OCI-LY3 (cell line): ENCODE measurements around the gene AKAP6.

ENCODE experiments used
- H2AFZ ChIP-seq: fragments of 200-600, 300-600 bp; shearing (Covaris generic); 2 replicates; pipeline ENCODE4 v1.6.0; 2014; ENCODE audit warnings: antibody characterized with exemption, low read depth, low read length
- H3K27ac ChIP-seq: fragments of 200-600, 300-600 bp; sonication (generic); 2 replicates; pipeline ENCODE4 v1.5.1; 2014; ENCODE audit warnings: mild to moderate bottlenecking, low read length, moderate library complexity, mixed read lengths
- H3K27me3 ChIP-seq: fragments of 200-600, 300-600 bp; sonication (generic); 2 replicates; pipeline ENCODE4 v1.6.1; 2014; ENCODE audit warnings: low read depth, low read length, mixed read lengths
- H3K36me3 ChIP-seq: fragments of 200-600, 300-600 bp; sonication (generic); replicated peaks from 2 replicates; pipeline ENCODE3; 2014; ENCODE audit warnings: low read depth, low read length, mixed read lengths
- H3K4me1 ChIP-seq: fragments of 300-600, 200-600 bp; sonication (generic); 2 replicates; pipeline ENCODE4 v1.6.1; 2014; ENCODE audit warnings: low read length, mixed read lengths
- H3K4me2 ChIP-seq: fragments of 200-600, 300-600 bp; sonication (generic); 2 replicates; pipeline ENCODE4 v1.6.1; 2014; ENCODE audit warnings: low read length, mixed read lengths
- H3K4me3 ChIP-seq: fragments of 300-600, 200-600 bp; sonication (generic); 2 replicates; pipeline ENCODE4 v1.5.1; 2014; ENCODE audit warnings: antibody characterized with exemption, mild to moderate bottlenecking, low read length, moderate library complexity
- H3K79me2 ChIP-seq: fragments of 300-600, 200-600 bp; shearing (Covaris generic); 2 replicates; pipeline ENCODE4 v1.6.1; 2014; ENCODE audit warnings: mild to moderate bottlenecking, low read length, mixed read lengths
- H3K9ac ChIP-seq: fragments of 300-600, 200-600 bp; shearing (Covaris generic); 2 replicates; pipeline ENCODE4 v1.6.0; 2014; ENCODE audit warnings: mild to moderate bottlenecking, low read length, moderate library complexity
- H3K9me3 ChIP-seq: fragments of 200-600, 300-600 bp; shearing (Covaris generic); 2 replicates; pipeline ENCODE4 v1.6.1; 2014; ENCODE audit warnings: low read length, mixed read lengths; ENCODE audit not compliant: insufficient read depth
- H4K20me1 ChIP-seq: fragments of 200-600, 300-600 bp; sonication (generic); 2 replicates; pipeline ENCODE4 v1.6.1; 2016; ENCODE audit warnings: low read length, mixed read lengths; ENCODE audit not compliant: insufficient read depth
- EZH2phosphoT487 ChIP-seq: fragments of 200-600 bp; shearing (Covaris generic); IDR thresholded peaks from 2 replicates; pipeline ENCODE4 v1.6.1; 2018; ENCODE audit warnings: antibody characterized with exemption, mixed run types, low read depth
- TF ChIP-seq, protein P1 (sequence below): fragments of 200-600, 300-600 bp; sonication (generic); IDR thresholded peaks from 2 replicates; pipeline ENCODE4 v1.5.1; 2014; ENCODE audit warnings: antibody characterized with exemption, low read length, low read depth

Gene AKAP6

DNA sequence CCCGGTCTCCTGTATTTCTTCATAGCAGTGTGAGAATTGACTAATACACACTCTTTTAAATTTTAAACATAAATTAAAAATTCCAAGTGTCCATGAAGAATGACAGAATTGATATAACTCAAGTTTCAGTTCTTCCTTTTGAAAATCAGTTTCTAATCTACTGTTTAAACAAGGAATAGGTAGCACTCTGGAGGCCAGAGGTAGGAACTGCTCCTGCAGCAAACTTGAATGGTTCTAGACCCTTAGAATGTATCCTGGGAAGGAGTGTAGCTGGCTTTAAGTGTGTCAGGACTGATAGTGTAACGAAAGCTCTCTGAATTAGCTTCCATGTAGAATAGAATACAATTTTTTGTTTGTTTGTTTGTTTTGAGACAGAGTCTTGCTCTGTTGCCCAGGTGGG, 76.8 kb downstream of the AKAP6 start:
- no peak overlapping the region for H3K4me3 ChIP-seq
- no peak overlapping the region for H3K4me2 ChIP-seq
- H4K20me1 ChIP-seq: no peaks in the 10 kb centered on the region
- H3K27ac ChIP-seq: no peak overlapping the region
- no peaks in the 10 kb centered on the region for H3K79me2 ChIP-seq
- no peak overlapping the region for H2AFZ ChIP-seq
- H3K4me1 ChIP-seq: peaks cover 7% of the 10 kb centered on the region; the same call in 1 of the 2 replicates
- no peak overlapping the region for H3K9ac ChIP-seq
- TF ChIP-seq, protein P1, sequence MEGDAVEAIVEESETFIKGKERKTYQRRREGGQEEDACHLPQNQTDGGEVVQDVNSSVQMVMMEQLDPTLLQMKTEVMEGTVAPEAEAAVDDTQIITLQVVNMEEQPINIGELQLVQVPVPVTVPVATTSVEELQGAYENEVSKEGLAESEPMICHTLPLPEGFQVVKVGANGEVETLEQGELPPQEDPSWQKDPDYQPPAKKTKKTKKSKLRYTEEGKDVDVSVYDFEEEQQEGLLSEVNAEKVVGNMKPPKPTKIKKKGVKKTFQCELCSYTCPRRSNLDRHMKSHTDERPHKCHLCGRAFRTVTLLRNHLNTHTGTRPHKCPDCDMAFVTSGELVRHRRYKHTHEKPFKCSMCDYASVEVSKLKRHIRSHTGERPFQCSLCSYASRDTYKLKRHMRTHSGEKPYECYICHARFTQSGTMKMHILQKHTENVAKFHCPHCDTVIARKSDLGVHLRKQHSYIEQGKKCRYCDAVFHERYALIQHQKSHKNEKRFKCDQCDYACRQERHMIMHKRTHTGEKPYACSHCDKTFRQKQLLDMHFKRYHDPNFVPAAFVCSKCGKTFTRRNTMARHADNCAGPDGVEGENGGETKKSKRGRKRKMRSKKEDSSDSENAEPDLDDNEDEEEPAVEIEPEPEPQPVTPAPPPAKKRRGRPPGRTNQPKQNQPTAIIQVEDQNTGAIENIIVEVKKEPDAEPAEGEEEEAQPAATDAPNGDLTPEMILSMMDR: no peak
- no peak for TF ChIP-seq EZH2phosphoT487
- H3K27me3 ChIP-seq: no peaks in the 10 kb centered on the region
- H3K9me3 ChIP-seq: no peaks in the 10 kb centered on the region
- H3K36me3 ChIP-seq: no peaks in the 10 kb centered on the region

DNA sequence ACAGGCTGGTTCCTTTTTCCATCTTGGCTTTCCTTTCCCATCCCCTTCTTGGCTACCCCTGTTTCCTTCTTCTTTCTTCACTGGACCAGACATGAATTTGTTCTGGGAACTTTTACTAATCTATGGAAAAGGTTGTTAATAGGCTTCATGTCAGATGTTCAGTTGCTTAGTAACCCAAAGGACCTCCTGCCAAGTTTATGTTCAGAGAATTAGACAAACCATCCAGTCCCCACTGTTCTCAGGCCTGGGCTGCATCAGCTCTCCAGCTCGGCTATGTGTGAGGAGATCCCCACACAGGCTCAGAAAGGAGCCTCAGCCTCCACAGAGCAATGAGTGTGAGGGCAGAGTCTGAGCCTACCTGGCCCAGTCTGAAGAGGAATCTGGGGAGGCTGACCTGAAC, 78.0 kb downstream of the AKAP6 start:
- TF ChIP-seq EZH2phosphoT487: no peak
- TF ChIP-seq, protein P1: no peak
- Histone ChIP-seq H3K4me3 (no peak overlapping the region), H3K9me3 (no peaks in the 10 kb centered on the region), H3K4me1 (peaks cover 7% of the 10 kb centered on the region; the same call in 1 of the 2 replicates), H2AFZ (no peak overlapping the region), H3K36me3 (no peaks in the 10 kb centered on the region), H3K27ac (no peak overlapping the region), H3K4me2 (no peak overlapping the region), H3K9ac (no peak overlapping the region), H4K20me1 (no peaks in the 10 kb centered on the region), H3K79me2 (no peaks in the 10 kb centered on the region), H3K27me3 (no peaks in the 10 kb centered on the region)

DNA sequence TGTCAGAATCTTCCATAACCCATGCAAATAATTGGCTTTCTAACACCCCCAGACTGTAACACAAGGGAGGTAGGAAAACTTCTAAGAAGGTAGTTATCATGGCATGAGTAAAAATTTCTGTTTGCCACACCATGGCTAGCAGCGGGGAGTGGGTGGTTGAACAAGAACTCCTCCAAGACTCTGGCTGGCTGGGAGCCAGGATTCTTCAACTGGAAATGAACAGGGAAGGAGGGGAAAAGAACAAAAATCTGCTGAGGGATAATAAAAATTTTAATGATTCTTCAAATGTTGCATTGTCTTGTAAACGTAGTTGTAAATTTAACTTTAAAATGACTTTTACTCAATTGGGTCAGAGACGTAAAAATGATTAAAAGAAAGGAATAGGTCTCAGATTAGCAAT, 78.9 kb downstream of the AKAP6 start:
- no peak overlapping the region for H3K9ac ChIP-seq
- H3K9me3 ChIP-seq: no peaks in the 10 kb centered on the region
- H3K4me2 ChIP-seq: no peak overlapping the region
- peaks cover 7% of the 10 kb centered on the region; the same call in 1 of the 2 replicates for H3K4me1 ChIP-seq
- no peak overlapping the region for H3K4me3 ChIP-seq
- H3K27me3 ChIP-seq: no peaks in the 10 kb centered on the region
- no peak overlapping the region for H2AFZ ChIP-seq
- H4K20me1 ChIP-seq: no peaks in the 10 kb centered on the region
- no peak for TF ChIP-seq EZH2phosphoT487
- TF ChIP-seq, protein P1: no peak
- no peaks in the 10 kb centered on the region for H3K79me2 ChIP-seq
- H3K27ac ChIP-seq: no peak overlapping the region
- no peaks in the 10 kb centered on the region for H3K36me3 ChIP-seq

DNA sequence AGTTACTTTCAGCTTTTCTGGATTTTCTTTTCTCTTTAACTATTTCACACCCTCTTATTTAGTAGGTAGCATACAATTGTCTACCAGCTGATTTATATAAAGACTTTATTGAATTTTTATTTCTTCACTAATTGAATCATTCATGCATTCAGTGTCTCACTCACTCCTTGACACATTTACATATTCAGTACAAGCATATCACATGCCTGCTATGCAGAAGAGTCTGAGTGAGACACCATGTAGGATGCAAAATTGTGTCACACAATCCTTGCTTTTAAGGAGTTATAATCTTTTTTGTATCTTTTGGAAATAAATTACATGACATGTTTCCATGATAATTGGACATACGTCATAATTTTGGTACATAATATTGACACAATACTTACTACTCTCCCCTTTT, 83.0 kb downstream of the AKAP6 start:
- Histone ChIP-seq H4K20me1 (no peaks in the 10 kb centered on the region), H3K27me3 (no peaks in the 10 kb centered on the region), H3K4me3 (no peak overlapping the region), H3K4me1 (peaks cover 7% of the 10 kb centered on the region; the same call in 1 of the 2 replicates), H3K9ac (no peak overlapping the region), H3K79me2 (no peaks in the 10 kb centered on the region), H2AFZ (no peak overlapping the region), H3K9me3 (no peaks in the 10 kb centered on the region), H3K36me3 (no peaks in the 10 kb centered on the region), H3K27ac (no peak overlapping the region), H3K4me2 (no peak overlapping the region)
- no peak for TF ChIP-seq EZH2phosphoT487
- TF ChIP-seq, protein P1: no peak
